Memory B cell (primary cell): ENCODE data around the gene SLC2A4.
"Not testable (repeated sequence)": the region's sequence is repeated elsewhere in the genome, so short reads cannot be mapped to it uniquely, and the experiment has no call there.

Source experiments
- ATAC-seq: fragments of 150-1000 bp; cut with Tn5 transposase; 2 replicates; pipeline ENCODE4 v1.10.0; 2021; ENCODE audit warnings: low read depth, mild to moderate bottlenecking, moderate library complexity
- DNase-seq, 2 donors: peaks; one replicate each; pipeline ENCODE4 v3.0.0; 2022; ENCODE audit warnings: low spot score in 2 of 2
- H3K27ac Mint-ChIP-seq: one replicate; pipeline ENCODE4 v1.8.0; 2022; ENCODE audit warnings: mild to moderate bottlenecking, moderate library complexity, mixed read lengths
- H3K27me3 Mint-ChIP-seq: one replicate; pipeline ENCODE4 v1.8.0; 2022; ENCODE audit warnings: mixed read lengths
- H3K36me3 Mint-ChIP-seq: one replicate; pipeline ENCODE4 v1.8.0; 2022; ENCODE audit warnings: mild to moderate bottlenecking, mixed read lengths
- H3K4me1 Mint-ChIP-seq: one replicate; pipeline ENCODE4 v1.8.0; 2022; ENCODE audit warnings: mixed read lengths
- H3K4me3 Mint-ChIP-seq: one replicate; pipeline ENCODE4 v1.8.0; 2022; ENCODE audit warnings: mild to moderate bottlenecking, moderate library complexity, mixed read lengths
- H3K9me3 Mint-ChIP-seq: one replicate; pipeline ENCODE4 v1.8.0; 2022; ENCODE audit warnings: mixed read lengths

SLC2A4 gene

GRCh38 chr17:7241090-7241733, 40.3 kb upstream of the SLC2A4 start:
- H3K36me3 Mint-ChIP-seq, result peaks cover 22% of the 10 kb centered on the region
- H3K4me1 Mint-ChIP-seq, result peaks cover 35% of the 10 kb centered on the region
- no peaks in the 10 kb centered on the region for H3K9me3 Mint-ChIP-seq
- no peaks in the 10 kb centered on the region for H3K27me3 Mint-ChIP-seq
- no peak for DNase-seq
- H3K4me3 Mint-ChIP-seq, result peak overlapping the region; percentile 100
- H3K27ac Mint-ChIP-seq, result peak overlapping the region; percentile 100
- ATAC-seq, result no peak

DNA sequence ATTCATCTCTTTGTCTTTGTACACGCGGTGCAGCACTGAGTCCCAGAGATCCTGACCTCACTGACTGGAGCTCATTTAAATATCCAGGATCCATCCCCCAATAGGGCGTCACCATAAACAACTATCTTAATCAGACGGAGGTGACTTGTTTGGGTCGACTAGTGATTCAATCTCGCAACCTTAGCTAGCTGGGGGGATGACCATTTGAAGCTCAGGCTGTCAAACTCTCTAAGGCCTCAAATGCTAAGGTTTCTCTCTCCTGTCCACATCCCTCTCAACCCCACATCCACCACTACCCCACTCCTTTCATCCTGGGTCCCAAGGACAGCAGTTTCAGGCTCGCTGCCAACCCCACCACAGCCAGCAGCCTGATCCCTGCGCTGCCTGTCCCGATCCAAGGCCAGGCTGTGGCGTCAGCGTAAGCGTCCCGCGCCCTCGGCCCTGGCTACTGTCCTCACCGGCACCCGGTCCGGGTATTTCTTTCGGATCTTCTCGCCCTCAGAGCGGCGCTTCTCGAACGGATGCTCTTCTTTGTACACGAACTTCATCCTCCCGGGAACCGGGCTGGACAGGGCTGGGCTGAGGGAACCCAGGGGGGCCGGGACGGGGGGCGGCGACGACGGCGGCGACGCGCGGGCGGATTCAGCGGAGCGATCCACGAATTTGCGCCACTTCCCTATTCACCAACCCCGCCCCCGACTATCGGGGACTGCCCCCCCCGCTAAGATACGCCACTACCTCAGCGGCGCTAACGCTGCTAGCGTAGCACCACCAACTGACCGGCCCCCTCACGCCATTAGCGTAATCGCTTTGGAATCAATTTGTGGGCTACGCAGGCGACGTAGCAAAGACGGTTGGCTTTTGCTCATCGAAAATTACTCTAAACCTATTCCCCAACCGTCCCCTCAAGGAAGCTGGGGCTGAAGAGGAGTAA, 39.5 kb upstream of the SLC2A4 start, which contains the start of gene GABARAP:
Gene GABARAP (minus strand): TSS at position 667 of the 934 bp plus-strand sequence. CDS start 119 bp downstream, at position 548.
- Mint-ChIP-seq H3K4me3 (peak within 1 kb of the TSS; percentile 100), H3K36me3 (peaks cover 25% of the 10 kb centered on the region), H3K4me1 (peaks cover 31% of the 10 kb centered on the region), H3K27me3 (no peaks in the 10 kb centered on the region), H3K27ac (peak within 1 kb of the TSS; percentile 100), H3K9me3 (no peaks in the 10 kb centered on the region)
- peak; percentile 25 for ATAC-seq
- DNase-seq, result peak; percentile 96 to 97

GRCh38 chr17:7242717-7243452, 38.6 kb upstream of the SLC2A4 start:
- Mint-ChIP-seq H3K27ac (peak overlapping the region; percentile 100), H3K9me3 (no peaks in the 10 kb centered on the region), H3K4me3 (peak overlapping the region; percentile 100), H3K36me3 (peaks cover 24% of the 10 kb centered on the region), H3K4me1 (peaks cover 29% of the 10 kb centered on the region), H3K27me3 (no peaks in the 10 kb centered on the region)
- DNase-seq (peak; percentile 92 to 94), ATAC-seq (peak; percentile 47)

GRCh38 chr17:7243453-7243729, 38.1 kb upstream of the SLC2A4 start:
- no peaks in the 10 kb centered on the region for H3K9me3 Mint-ChIP-seq
- DNase-seq (no peak), ATAC-seq (no peak)
- H3K4me3 Mint-ChIP-seq, result peak overlapping the region; percentile 100
- peaks cover 29% of the 10 kb centered on the region for H3K4me1 Mint-ChIP-seq
- H3K36me3 Mint-ChIP-seq, result peaks cover 23% of the 10 kb centered on the region
- H3K27me3 Mint-ChIP-seq, result no peaks in the 10 kb centered on the region
- peak overlapping the region; percentile 100 for H3K27ac Mint-ChIP-seq

- not testable (repeated sequence) for H3K27me3 Mint-ChIP-seq, H3K9me3 Mint-ChIP-seq, H3K4me3 Mint-ChIP-seq, ATAC-seq, DNase-seq
- H3K4me1 Mint-ChIP-seq, result peaks cover 33% of the 10 kb centered on the region
- H3K27ac Mint-ChIP-seq, result peak overlapping the region; percentile 100
- H3K36me3 Mint-ChIP-seq, result peaks cover 23% of the 10 kb centered on the region
These were observed 37.7 kb upstream of the SLC2A4 start for GRCh38 chr17:7243838-7244237.

- H3K27me3 Mint-ChIP-seq, result no peaks in the 10 kb centered on the region
- peaks cover 13% of the 10 kb centered on the region for H3K36me3 Mint-ChIP-seq
- H3K9me3 Mint-ChIP-seq, result no peaks in the 10 kb centered on the region
- peaks cover 23% of the 10 kb centered on the region for H3K4me1 Mint-ChIP-seq
- H3K27ac Mint-ChIP-seq, result peak overlapping the region; percentile 11
- no peak overlapping the region for H3K4me3 Mint-ChIP-seq
- DNase-seq (no peak), ATAC-seq (no peak)
These were observed 34.7 kb upstream of the SLC2A4 start for GRCh38 chr17:7246779-7247178.

DNA sequence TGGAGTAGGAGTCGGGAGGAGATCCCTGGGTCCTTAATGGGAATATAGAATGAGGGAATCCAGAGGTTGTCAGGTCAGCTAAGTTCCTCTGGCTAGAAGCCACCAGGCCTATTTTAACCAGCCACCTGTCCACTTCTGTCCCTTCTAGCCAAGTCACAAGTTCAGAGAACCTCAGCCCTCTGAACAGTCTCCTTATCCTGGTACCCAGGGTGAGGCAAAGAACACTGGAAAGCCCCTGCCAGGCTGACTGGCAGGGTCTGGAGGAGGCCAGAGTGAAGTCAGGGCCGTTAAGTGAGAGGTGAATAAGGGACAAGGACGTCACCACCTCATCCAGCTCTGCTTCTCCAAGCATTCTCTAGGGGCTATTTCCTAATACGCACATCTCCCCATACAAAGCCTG, 32.7 kb upstream of the SLC2A4 start:
- DNase-seq, result no peak
- H3K9me3 Mint-ChIP-seq, result no peaks in the 10 kb centered on the region
- H3K27ac Mint-ChIP-seq, result peak overlapping the region; percentile 99
- no peak for ATAC-seq
- peaks cover 26% of the 10 kb centered on the region for H3K4me1 Mint-ChIP-seq
- no peaks in the 10 kb centered on the region for H3K27me3 Mint-ChIP-seq
- peaks cover 19% of the 10 kb centered on the region for H3K36me3 Mint-ChIP-seq
- H3K4me3 Mint-ChIP-seq, result no peak overlapping the region

- Mint-ChIP-seq H3K27ac (peak overlapping the region; percentile 99), H3K27me3 (no peaks in the 10 kb centered on the region), H3K9me3 (no peaks in the 10 kb centered on the region), H3K4me3 (peak overlapping the region; percentile 73), H3K4me1 (peaks cover 26% of the 10 kb centered on the region), H3K36me3 (peaks cover 19% of the 10 kb centered on the region)
- DNase-seq (no peak), ATAC-seq (no peak)
These were observed 32.3 kb upstream of the SLC2A4 start for GRCh38 chr17:7249214-7249613.

DNA sequence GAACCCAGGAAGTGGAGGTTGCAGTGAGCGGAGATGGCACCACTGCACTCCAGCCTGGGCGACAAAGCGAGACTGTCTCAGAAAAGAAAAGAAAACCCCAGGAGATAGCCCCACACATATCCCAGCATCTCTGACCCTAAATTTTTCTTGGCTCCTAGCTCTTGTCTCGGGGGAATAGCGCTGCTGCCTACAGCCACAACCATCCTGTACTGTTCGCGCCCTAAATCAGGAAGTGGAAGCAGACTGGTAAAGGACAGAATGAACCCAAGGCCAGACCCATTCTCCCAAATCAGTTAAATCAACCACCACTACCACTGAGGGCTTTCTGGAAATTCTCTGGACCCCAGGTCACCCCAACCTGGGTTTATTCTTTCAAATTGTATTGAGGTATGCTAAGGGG, 31.7 kb upstream of the SLC2A4 start:
- H3K27me3 Mint-ChIP-seq, result no peaks in the 10 kb centered on the region
- H3K36me3 Mint-ChIP-seq, result peaks cover 21% of the 10 kb centered on the region
- peak overlapping the region; percentile 89 for H3K4me3 Mint-ChIP-seq
- peaks cover 26% of the 10 kb centered on the region for H3K4me1 Mint-ChIP-seq
- H3K9me3 Mint-ChIP-seq, result no peaks in the 10 kb centered on the region
- no peak for ATAC-seq
- no peak for DNase-seq
- H3K27ac Mint-ChIP-seq, result peak overlapping the region; percentile 99

DNA sequence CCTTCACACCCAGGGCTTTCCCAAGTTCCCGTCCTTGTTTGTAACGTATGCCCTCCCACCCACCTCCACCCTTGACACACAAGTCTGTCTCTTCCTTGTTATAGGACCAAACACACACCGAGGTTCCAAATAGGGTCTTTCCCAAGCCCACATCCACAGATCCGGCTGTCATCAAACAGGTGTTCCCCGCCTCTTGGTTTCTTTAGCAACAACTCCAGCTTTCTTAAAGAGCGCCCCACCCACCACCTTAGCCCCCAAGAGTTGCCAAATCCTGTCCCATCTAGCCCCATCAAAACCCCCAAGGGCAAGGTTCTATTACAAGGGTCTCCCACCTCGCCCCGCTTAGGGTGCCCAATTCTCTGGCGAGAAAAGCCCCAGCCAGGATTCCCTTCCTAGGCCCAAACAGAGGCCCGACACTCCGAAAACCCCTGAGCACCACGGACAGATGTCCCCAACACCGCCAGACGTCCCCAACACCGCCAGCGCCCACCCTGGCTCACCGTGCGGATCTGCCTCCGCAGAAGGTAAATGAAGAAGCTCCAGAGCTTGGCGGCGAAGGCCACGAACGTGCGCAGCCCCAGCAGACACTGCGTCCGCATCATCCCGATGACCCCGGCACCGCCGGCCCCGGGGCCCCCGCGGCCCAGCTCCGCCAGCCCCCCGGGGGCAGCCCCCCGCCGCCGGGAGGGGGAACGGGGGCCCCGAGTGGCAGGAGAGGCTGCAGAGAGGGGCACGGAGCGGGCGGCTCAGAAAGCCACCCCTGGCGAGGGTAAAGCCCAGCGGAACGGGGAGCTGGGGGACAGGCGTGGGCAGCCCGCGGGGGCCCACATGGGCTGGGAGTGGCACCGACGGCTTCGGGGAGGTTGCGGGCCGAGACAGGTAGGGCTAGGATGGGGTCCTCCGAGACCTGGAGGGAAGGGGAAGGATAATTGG, 30.6 kb upstream of the SLC2A4 start:
- Mint-ChIP-seq H3K27ac (peak overlapping the region; percentile 99), H3K27me3 (no peaks in the 10 kb centered on the region), H3K4me3 (peak overlapping the region; percentile 89), H3K4me1 (peaks cover 26% of the 10 kb centered on the region), H3K9me3 (no peaks in the 10 kb centered on the region), H3K36me3 (peaks cover 20% of the 10 kb centered on the region)
- ATAC-seq, result no peak
- DNase-seq, result peak in 1 of 2 donors; percentile 25

DNA sequence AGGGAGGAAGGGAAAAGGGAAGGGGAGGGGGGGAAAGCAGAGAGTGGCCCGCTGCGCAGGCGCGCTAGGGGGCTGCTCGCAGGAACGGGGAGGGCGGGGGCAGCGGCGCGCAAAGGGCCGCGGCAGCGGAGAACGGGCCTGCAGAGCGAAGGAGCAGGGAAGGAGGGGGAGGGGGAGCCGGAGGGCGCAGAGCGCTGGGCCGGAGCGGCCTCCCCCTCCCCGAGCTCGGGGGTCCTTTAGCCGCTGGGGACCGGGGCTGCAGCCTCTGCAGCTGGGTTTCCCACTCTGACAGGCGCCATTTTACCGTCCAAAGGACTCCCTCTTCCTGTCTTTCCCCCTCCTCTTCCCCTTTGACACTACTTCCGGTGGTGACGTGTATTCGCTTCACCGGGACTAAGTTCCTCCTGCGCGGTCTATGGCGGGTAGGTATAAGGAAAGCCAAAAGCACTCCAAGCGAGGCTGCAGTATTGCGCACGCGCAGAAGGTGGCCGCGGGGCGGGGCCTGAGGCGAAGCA, 29.8 kb upstream of the SLC2A4 start, which contains the start of gene CTDNEP1:
Gene CTDNEP1 (minus strand): TSS at position 74 of the 515 bp plus-strand sequence. CDS start 438 bp downstream, outside the sequence.
- H3K27ac Mint-ChIP-seq, result peak within 1 kb of the TSS; percentile 99
- H3K36me3 Mint-ChIP-seq, result peaks cover 17% of the 10 kb centered on the region

GRCh38 chr17:7252176-7253043, 29.1 kb upstream of the SLC2A4 start, which contains the start of gene ELP5:
Gene ELP5, plus strand, starts transcription at chr17:7252215. Its CDS starts 336 bp downstream, at chr17:7252551.
- DNase-seq (no peak), ATAC-seq (peak; percentile 62)
- Mint-ChIP-seq H3K27me3 (no peaks in the 10 kb centered on the region), H3K36me3 (peaks cover 18% of the 10 kb centered on the region), H3K9me3 (no peaks in the 10 kb centered on the region), H3K4me3 (peak within 1 kb of the TSS; percentile 89), H3K27ac (peak within 1 kb of the TSS; percentile 99), H3K4me1 (peaks cover 26% of the 10 kb centered on the region)

More for the DNA sequence above, 29.8 kb upstream of the SLC2A4 start, which contains the start of gene CTDNEP1:
- ATAC-seq (peak; percentile 85), DNase-seq (peak; percentile 99)
- peaks cover 26% of the 10 kb centered on the region for H3K4me1 Mint-ChIP-seq
- H3K4me3 Mint-ChIP-seq, result peak within 1 kb of the TSS; percentile 89
- no peaks in the 10 kb centered on the region for H3K9me3 Mint-ChIP-seq
- H3K27me3 Mint-ChIP-seq, result no peaks in the 10 kb centered on the region
